GM12801 (cell line): Measurements from ENCODE around the gene SH2D3A.

Source experiments
- CTCF ChIP-seq: IDR thresholded peaks from one replicate; pipeline ENCODE4 v1.5.1; 2011; ENCODE audit warnings: control low read depth; ENCODE audit not compliant: insufficient read length; ENCODE audit errors: extremely low read depth

Gene SH2D3A

GRCh38 chr19:6730941-6731670 lies 36.1 kb downstream of the SH2D3A start:
- no peak for TF ChIP-seq CTCF

GRCh38 chr19:6730153-6730804 lies 37.0 kb downstream of the SH2D3A start:
- TF ChIP-seq CTCF = no peak

- TF ChIP-seq CTCF = no peak
Observed at GRCh38 chr19:6729573-6730152, 37.6 kb downstream of the SH2D3A start.

- no peak for TF ChIP-seq CTCF
Observed at GRCh38 chr19:6728346-6728745, 38.9 kb downstream of the SH2D3A start.

GRCh38 chr19:6725513-6726231 lies 41.6 kb downstream of the SH2D3A start:
- TF ChIP-seq CTCF = no peak

- no peak for TF ChIP-seq CTCF
Observed at GRCh38 chr19:6724631-6725492, 42.4 kb downstream of the SH2D3A start.

- TF ChIP-seq CTCF = no peak
Observed at GRCh38 chr19:6723738-6724137, 43.5 kb downstream of the SH2D3A start.
